Panc1 (cell line): ENCODE data around the gene DSCAM. TPM values are rescaled to one million over a fixed set of nuclear protein-coding genes. Genes with fewer than 3 reads are reported as not detected.

Source experiments
- ATAC-seq: fragments of 200-7000 bp; cut with Tn5 transposase; 2 replicates; pipeline ENCODE4 v1.9.1; 2020; ENCODE audit warnings: mild to moderate bottlenecking, moderate library complexity
- BruUV-seq: library from RNA; stranded (reverse); fragments of 400-500 nt; replicated peaks from 2 replicates; lab custom pipeline; 2021; lab: Mats Ljungman, UMichigan
- CTCF ChIA-PET: fragments of 300-600 bp; sonication (Branson Sonifier 250); formaldehyde crosslinking; loops from one replicate; lab custom pipeline; 2022; ENCODE audit warnings: antibody characterized with exemption; lab: Charles Lee
- POLR2A ChIA-PET: fragments of 300-600 bp; sonication (Branson Sonifier 250); formaldehyde crosslinking; loops from one replicate; lab custom pipeline; 2022; ENCODE audit warnings: antibody characterized with exemption; lab: Charles Lee
- DNase-seq: peaks from one replicate; pipeline ENCODE4 v3.0.0-alpha.2; 2010; ENCODE audit warnings: low read depth, low spot score
- H3K27ac ChIP-seq: 2 replicates; pipeline ENCODE4 v1.5.1; 2011; ENCODE audit warnings: mild to moderate bottlenecking, low read length, inconsistent platforms
- H3K27me3 ChIP-seq: fragments of 200-500 bp; sonication (Bioruptor generic); 2 replicates; pipeline ENCODE4 v1.6.0; 2014; ENCODE audit warnings: low read length, inconsistent platforms; ENCODE audit not compliant: control insufficient read depth, insufficient read depth
- H3K36me3 ChIP-seq: fragments of 200-500 bp; sonication (Bioruptor generic); 2 replicates; pipeline ENCODE4 v1.5.1; 2014; ENCODE audit warnings: inconsistent platforms, mild to moderate bottlenecking, low read length, moderate library complexity; ENCODE audit not compliant: control insufficient read depth, insufficient read depth
- H3K4me1 ChIP-seq: 2 replicates; pipeline ENCODE4 v1.5.1; 2011; ENCODE audit warnings: inconsistent platforms, mild to moderate bottlenecking, low read length, moderate library complexity; ENCODE audit not compliant: control insufficient read depth, insufficient read depth
- H3K4me3 ChIP-seq, 2 experiments: 2 replicates each; pipeline ENCODE4 v1.5.1; 2011 to 2012; ENCODE audit warnings: low read depth in 2 of 2, low read length in 2 of 2, mild to moderate bottlenecking in 2 of 2, inconsistent platforms in 1 of 2, moderate library complexity in 1 of 2
- H3K9me3 ChIP-seq: fragments of 200-500 bp; sonication (Bioruptor generic); 2 replicates; pipeline ENCODE4 v1.5.1; 2014; ENCODE audit warnings: low read depth, mild to moderate bottlenecking, inconsistent platforms, low read length, moderate library complexity; ENCODE audit not compliant: control insufficient read depth, insufficient read depth
- CTCF ChIP-seq: fragments of 450-650 bp; IDR thresholded peaks from 2 replicates; pipeline ENCODE4 v1.5.1; 2017; ENCODE audit warnings: mild to moderate bottlenecking
- POLR2AphosphoS5 ChIP-seq: IDR thresholded peaks from 2 replicates; pipeline ENCODE4 v1.6.1; 2012; ENCODE audit warnings: mild to moderate bottlenecking, low read depth, low read length, moderate library complexity
- SIN3A ChIP-seq: IDR thresholded peaks from 2 replicates; pipeline ENCODE4 v1.6.1; 2012; ENCODE audit warnings: low read depth, mild to moderate bottlenecking, low read length, moderate library complexity, borderline replicate concordance; ENCODE audit not compliant: insufficient read depth
- TCF7L2 ChIP-seq: IDR thresholded peaks from 2 replicates; pipeline ENCODE4 v1.6.1; 2011; ENCODE audit warnings: mild to moderate bottlenecking, low read depth, low read length, inconsistent platforms
- in situ Hi-C: cut with HindIII; loops from 2 replicates; pipeline ENCODE4 v1.10.0; 2016; ENCODE audit warnings: low sequenced_read_pairs, low pct_unique_long_range_greater_than_20kb
- intact Hi-C: fragments of 100-400 bp; cut with micrococcal nuclease; formaldehyde crosslinking; loops from one replicate; pipeline ENCODE4 v1.10.0; 2022; ENCODE audit not compliant: unreplicated experiment
- total RNA-seq: library from RNA; stranded (reverse); gene quantifications from one replicate; pipeline ENCODE4 v1.2.1, GENCODE V29; 2021; ENCODE audit not compliant: unreplicated experiment
- TF ChIP-seq, protein P1 (sequence below), 2 experiments: IDR thresholded peaks; 2 replicates each; pipeline ENCODE4 v1.6.1; 2011 to 2012; ENCODE audit warnings: low read depth in 2 of 2, control low read depth in 1 of 2, low read length in 1 of 2, mild to moderate bottlenecking in 1 of 2, moderate library complexity in 1 of 2; ENCODE audit not compliant: insufficient read depth in 1 of 2

Gene DSCAM
- total RNA-seq, 1 experiment from 2014 or later: not detected

GRCh38 chr21:40271164-40271563 lies 575.8 kb downstream of the DSCAM start:
- ChIA-PET CTCF (no interaction called here), POLR2A (no interaction called here)
- no peaks in the 10 kb centered on the region for H3K4me1 ChIP-seq
- no peaks in the 10 kb centered on the region for H3K27me3 ChIP-seq
- H3K27ac ChIP-seq: no peak overlapping the region
- H3K9me3 ChIP-seq: no peaks in the 10 kb centered on the region
- TF ChIP-seq POLR2AphosphoS5 (no peak), SIN3A (no peak), CTCF (no peak), TCF7L2 (no peak)
- TF ChIP-seq, protein P1, sequence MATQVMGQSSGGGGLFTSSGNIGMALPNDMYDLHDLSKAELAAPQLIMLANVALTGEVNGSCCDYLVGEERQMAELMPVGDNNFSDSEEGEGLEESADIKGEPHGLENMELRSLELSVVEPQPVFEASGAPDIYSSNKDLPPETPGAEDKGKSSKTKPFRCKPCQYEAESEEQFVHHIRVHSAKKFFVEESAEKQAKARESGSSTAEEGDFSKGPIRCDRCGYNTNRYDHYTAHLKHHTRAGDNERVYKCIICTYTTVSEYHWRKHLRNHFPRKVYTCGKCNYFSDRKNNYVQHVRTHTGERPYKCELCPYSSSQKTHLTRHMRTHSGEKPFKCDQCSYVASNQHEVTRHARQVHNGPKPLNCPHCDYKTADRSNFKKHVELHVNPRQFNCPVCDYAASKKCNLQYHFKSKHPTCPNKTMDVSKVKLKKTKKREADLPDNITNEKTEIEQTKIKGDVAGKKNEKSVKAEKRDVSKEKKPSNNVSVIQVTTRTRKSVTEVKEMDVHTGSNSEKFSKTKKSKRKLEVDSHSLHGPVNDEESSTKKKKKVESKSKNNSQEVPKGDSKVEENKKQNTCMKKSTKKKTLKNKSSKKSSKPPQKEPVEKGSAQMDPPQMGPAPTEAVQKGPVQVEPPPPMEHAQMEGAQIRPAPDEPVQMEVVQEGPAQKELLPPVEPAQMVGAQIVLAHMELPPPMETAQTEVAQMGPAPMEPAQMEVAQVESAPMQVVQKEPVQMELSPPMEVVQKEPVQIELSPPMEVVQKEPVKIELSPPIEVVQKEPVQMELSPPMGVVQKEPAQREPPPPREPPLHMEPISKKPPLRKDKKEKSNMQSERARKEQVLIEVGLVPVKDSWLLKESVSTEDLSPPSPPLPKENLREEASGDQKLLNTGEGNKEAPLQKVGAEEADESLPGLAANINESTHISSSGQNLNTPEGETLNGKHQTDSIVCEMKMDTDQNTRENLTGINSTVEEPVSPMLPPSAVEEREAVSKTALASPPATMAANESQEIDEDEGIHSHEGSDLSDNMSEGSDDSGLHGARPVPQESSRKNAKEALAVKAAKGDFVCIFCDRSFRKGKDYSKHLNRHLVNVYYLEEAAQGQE (IDR thresholded peaks at IDR 0.05; ENCODE audit: insufficient read depth in 1 of 2, low read depth in 2 of 2, low read length in 1 of 2): no peak
- intact Hi-C loops: no loop called here
- DNase-seq: no peak
- H3K4me3 ChIP-seq: no peak overlapping the region
- in situ Hi-C loops: no loop called here
- BruUV-seq: no TSS peak
- no peak for ATAC-seq
- H3K36me3 ChIP-seq: no peaks in the 10 kb centered on the region

DNA sequence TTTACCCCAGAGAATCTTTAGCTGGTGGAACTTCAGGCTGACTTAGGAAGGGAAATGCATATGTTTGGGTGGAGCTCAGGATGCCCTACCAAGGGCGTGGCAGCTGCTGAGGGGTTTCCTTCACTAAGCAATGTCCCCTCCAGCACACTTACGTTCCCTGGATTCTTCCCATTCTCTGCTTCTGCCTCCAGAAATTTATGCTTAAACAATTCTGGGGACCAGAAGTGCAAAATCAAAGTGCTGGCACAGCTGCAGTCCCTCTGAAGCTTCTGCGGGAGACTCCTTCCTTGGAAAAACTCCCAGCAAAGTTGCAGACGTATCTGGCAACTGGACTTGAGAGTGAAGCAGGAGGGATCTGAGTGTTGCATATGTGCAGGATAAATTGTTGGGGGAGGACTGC lies 576.9 kb downstream of the DSCAM start:
- no peak overlapping the region for H3K4me3 ChIP-seq
- TF ChIP-seq CTCF (no peak), SIN3A (no peak), TCF7L2 (no peak), POLR2AphosphoS5 (no peak)
- TF ChIP-seq, protein P1 (IDR thresholded peaks at IDR 0.05; ENCODE audit: insufficient read depth in 1 of 2, low read depth in 2 of 2, low read length in 1 of 2): no peak
- ChIA-PET CTCF (no interaction called here), POLR2A (no interaction called here)
- H3K27me3 ChIP-seq: no peaks in the 10 kb centered on the region
- DNase-seq (no peak), ATAC-seq (no peak)
- no TSS peak for BruUV-seq
- H3K27ac ChIP-seq: no peak overlapping the region
- intact Hi-C loops: no loop called here
- no peaks in the 10 kb centered on the region for H3K36me3 ChIP-seq
- H3K9me3 ChIP-seq: no peaks in the 10 kb centered on the region
- in situ Hi-C loops: no loop called here
- H3K4me1 ChIP-seq: no peaks in the 10 kb centered on the region
